K562 (cell line): ENCODE measurements around the gene ECSCR. TPM values are rescaled to one million over a fixed set of nuclear protein-coding genes. Genes with fewer than 3 reads are reported as not detected.

Experiments used
- AFF4 ChIP-seq: sonication (generic); formaldehyde crosslinking; IDR thresholded peaks from 2 replicates; pipeline ENCODE4 v1.8.0; 2023; ENCODE audit warnings: mild to moderate bottlenecking, missing genetic modification reagents
- C11orf30 ChIP-seq: fragments of 450-650 bp; IDR thresholded peaks from 2 replicates; pipeline ENCODE4 v1.6.1; 2016; ENCODE audit warnings: low read depth, mild to moderate bottlenecking
- CC2D1A ChIP-seq: fragments of 450-650 bp; IDR thresholded peaks from 2 replicates; pipeline ENCODE4 v1.6.1; 2017; ENCODE audit warnings: mild to moderate bottlenecking
- ETV5 ChIP-seq: sonication (generic); formaldehyde crosslinking; IDR thresholded peaks from 2 replicates; pipeline ENCODE4 v1.4.0; 2020; ENCODE audit warnings: low read depth, mild to moderate bottlenecking, missing genetic modification reagents
- GTF2A2 ChIP-seq: IDR thresholded peaks from 2 replicates; pipeline ENCODE4 v1.6.1; 2016; ENCODE audit warnings: mild to moderate bottlenecking, missing genetic modification characterization, missing compliant biosample characterization
- GTF2F1 ChIP-seq: IDR thresholded peaks from 2 replicates; pipeline ENCODE4 v1.6.1; 2011; ENCODE audit warnings: low read depth, low read length, improper control_type of control experiment
- MBD2 ChIP-seq: sonication (generic); IDR thresholded peaks from 2 replicates; pipeline ENCODE4 v1.6.1; 2016; ENCODE audit warnings: low read depth, borderline replicate concordance
- MEIS2 ChIP-seq: fragments of 450-650 bp; IDR thresholded peaks from 2 replicates; pipeline ENCODE4 v1.6.1; 2014; ENCODE audit warnings: mild to moderate bottlenecking; ENCODE audit not compliant: partially characterized antibody
- MLLT1 ChIP-seq, 2 experiments: fragments of 450-650 bp; IDR thresholded peaks; 2 replicates each; pipeline ENCODE4 v1.6.1; 2016
- POLR2A ChIP-seq: fragments of 450-650 bp; conservative IDR thresholded peaks from 2 replicates; pipeline ENCODE4 v1.6.1; 2016
- POLR2AphosphoS5 ChIP-seq: IDR thresholded peaks from 2 replicates; pipeline ENCODE4 v1.6.1; 2011; ENCODE audit warnings: mild to moderate bottlenecking, low read depth, low read length, moderate library complexity; ENCODE audit not compliant: control insufficient read depth, insufficient read depth
- SMARCE1 ChIP-seq: fragments of 450-650 bp; IDR thresholded peaks from 2 replicates; pipeline ENCODE4 v1.7.1; 2016; ENCODE audit warnings: mild to moderate bottlenecking
- SOX6 ChIP-seq: fragments of 450-650 bp; IDR thresholded peaks from 2 replicates; pipeline ENCODE4 v1.6.1; 2014; ENCODE audit warnings: mild to moderate bottlenecking
- TAF1 ChIP-seq: IDR thresholded peaks from 2 replicates; pipeline ENCODE4 v1.6.1; 2011; ENCODE audit warnings: mild to moderate bottlenecking, low read length, moderate library complexity; ENCODE audit not compliant: insufficient read depth, control insufficient read depth, severe bottlenecking; ENCODE audit errors: extremely low read depth
- TFAP4 ChIP-seq: sonication (generic); formaldehyde crosslinking; IDR thresholded peaks from 2 replicates; pipeline ENCODE4 v1.8.0; 2022; ENCODE audit warnings: missing genetic modification reagents, mild to moderate bottlenecking, moderate library complexity, borderline replicate concordance
- ZBTB33 ChIP-seq: sonication (generic); formaldehyde crosslinking; IDR thresholded peaks from 2 replicates; pipeline ENCODE4 v1.8.1; 2023; ENCODE audit warnings: mild to moderate bottlenecking, missing genetic modification reagents
- ZFP91 ChIP-seq: sonication (generic); formaldehyde crosslinking; IDR thresholded peaks from 2 replicates; pipeline ENCODE4 v1.8.0; 2022; ENCODE audit warnings: mild to moderate bottlenecking, missing genetic modification reagents
- polyA plus RNA-seq, 8 experiments: library from polyadenylated mRNA; depleted of rRNA in 4 of 8; stranded (reverse) in 5 of 8; unstranded in 3 of 8; fragments of >200 nt; fragmentation: Nextera tagmentation in 2 of 8; fragmentation: Illumina TruSeq in 1 of 8; extraction: Ambion mirVana in 2 of 8; extraction: Trizol in 1 of 8; gene quantifications; 2 replicates each; pipeline versions ENCODE4 v1.2.1 to v1.2.3, GENCODE V29; 2011 to 2014; ENCODE audit warnings: inconsistent platforms in 1 of 8, missing spikeins in 1 of 8
- total RNA-seq, 7 experiments: library from RNA; depleted of rRNA in 6 of 7; stranded (reverse); fragments of >200 nt in 6 of 7; fragmentation: Illumina TruSeq in 2 of 7; extraction: Trizol in 2 of 7; gene quantifications; 2 replicates each; pipeline versions ENCODE4 v1.2.1 to v1.2.3, GENCODE V29; 2011 to 2021; ENCODE audit warnings: low replicate concordance in 1 of 7

ECSCR gene
- total and polyA plus RNA-seq, 9 of the 15 experiments (the other 6 are each of a cell fraction or from before 2014, with no cell fraction given): 0.10 to 0.25 (median 0.13) TPM; not detected in 6

- TF ChIP-seq TAF1: peak; percentile 63
- peak; percentile 70 for TF ChIP-seq ZBTB33 (CRISPR knock-in tag)
- TF ChIP-seq GTF2F1: 0 out of 2 replicates have a peak, but pooled peaks have one; percentile 39
- 0 out of 2 replicates have a peak, but pooled peaks have one; percentile 7 for TF ChIP-seq SMARCE1
- peak; percentile 93 for TF ChIP-seq AFF4 (CRISPR knock-in tag)
- TF ChIP-seq MLLT1 (IDR thresholded peaks at IDR 0.05): peak; percentile 37 to 76; a peak in 1 of 4 replicates
- peak; percentile 60; the same call in 1 of the 2 replicates for TF ChIP-seq ZFP91 (CRISPR knock-in tag)
- peak; percentile 18; the same call in 1 of the 2 replicates for TF ChIP-seq SOX6
- TF ChIP-seq POLR2AphosphoS5: peak; percentile 90
- TF ChIP-seq MBD2: peak; percentile 81; the same call in 1 of the 2 replicates
- TF ChIP-seq C11orf30: peak; percentile 97
- peak; percentile 84 for TF ChIP-seq GTF2A2 (tag)
- peak; percentile 41 for TF ChIP-seq MEIS2
- TF ChIP-seq POLR2A: peak; percentile 98
- TF ChIP-seq CC2D1A: peak; percentile 93
- TF ChIP-seq TFAP4 (CRISPR knock-in tag): peak; percentile 62; the same call in 1 of the 2 replicates
- TF ChIP-seq ETV5 (CRISPR knock-in tag): peak; percentile 30; the same call in 1 of the 2 replicates
Measured at GRCh38 chr5:139503036-139503817, 40.7 kb upstream of the ECSCR start (continued).
